Activated CD4-positive, CD25-positive, alpha-beta regulatory T cell treated with anti-CD3 and anti-CD28 coated beads, Interleukin-2, amount 50 U/mL, for 16 hours (primary cell): Measurements from ENCODE around the gene PARP15.

Experiments used
- DNase-seq: peaks from one replicate; pipeline ENCODE4 v3.0.0-alpha.2; 2020; ENCODE audit warnings: low read depth, low spot score

The PARP15 gene

DNA sequence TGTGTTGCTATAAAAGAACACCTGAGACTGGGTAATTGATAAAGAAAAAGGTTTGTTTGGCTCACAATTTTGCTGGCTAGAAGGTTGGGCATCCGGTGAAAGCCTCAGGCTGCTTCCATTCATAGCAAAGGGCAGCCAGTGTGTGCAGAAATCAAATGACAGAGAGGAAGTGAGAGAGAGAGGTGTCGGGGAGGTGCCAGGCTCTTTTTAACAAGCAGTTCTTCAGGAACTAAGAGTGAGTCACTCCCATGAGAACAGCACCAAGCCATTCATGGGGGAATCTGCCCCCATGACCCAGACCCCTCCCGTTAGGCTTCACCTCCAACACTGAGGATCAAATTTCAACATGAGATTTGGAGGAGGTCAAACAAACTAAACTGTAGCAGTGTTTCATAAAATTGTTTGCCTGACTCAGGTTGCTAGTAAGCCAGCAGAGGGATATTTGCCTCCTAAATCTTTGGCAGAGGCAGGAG lies 4.5 kb upstream of the PARP15 start:
- no peak for DNase-seq

- no peak for DNase-seq
Measured at GRCh38 chr3:122576174-122576940, 1.1 kb upstream of the PARP15 start.

DNA sequence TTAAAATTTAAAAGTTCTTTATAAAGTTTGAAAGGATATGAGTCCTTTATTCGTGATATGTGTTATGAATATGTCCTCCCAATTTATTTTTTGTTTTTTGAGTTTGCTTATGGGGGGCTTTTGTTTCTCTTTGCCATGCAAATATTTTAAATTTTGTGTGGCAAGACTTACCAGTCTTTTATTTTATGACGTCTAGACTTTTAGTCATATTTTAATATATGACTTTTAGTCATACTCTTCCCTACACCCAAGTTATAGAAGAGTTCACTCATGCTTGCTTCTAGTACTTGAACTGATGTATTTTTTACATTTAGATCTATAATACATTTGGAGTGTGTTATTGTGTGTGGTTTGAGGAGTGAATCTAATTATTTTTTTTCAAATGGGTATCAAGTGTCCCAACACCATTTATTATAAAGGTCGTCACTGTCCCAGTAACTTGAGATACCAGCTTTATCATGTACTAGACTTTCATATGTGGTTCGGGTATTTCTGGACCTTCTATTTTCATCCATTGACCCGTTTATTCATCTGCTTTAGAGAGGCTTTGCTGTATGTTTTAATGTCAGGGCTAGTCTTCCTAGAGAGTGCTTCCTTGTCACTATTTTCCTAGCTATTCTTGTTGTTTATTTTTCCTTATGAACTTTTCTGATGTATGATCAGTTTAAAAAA lies 755 bp downstream of the PARP15 start:
- no peak for DNase-seq

- no peak for DNase-seq
Measured at GRCh38 chr3:122580470-122580869, 3.0 kb downstream of the PARP15 start.

- no peak for DNase-seq
Measured at GRCh38 chr3:122581622-122582021, 4.2 kb downstream of the PARP15 start.

GRCh38 chr3:122582390-122582789 lies 4.9 kb downstream of the PARP15 start:
- DNase-seq = no peak

- DNase-seq = no peak
Measured at GRCh38 chr3:122586098-122586497, 8.6 kb downstream of the PARP15 start.

GRCh38 chr3:122586773-122587485 lies 9.5 kb downstream of the PARP15 start:
- DNase-seq = no peak

- no peak for DNase-seq
Measured at GRCh38 chr3:122587572-122587971, 10.1 kb downstream of the PARP15 start.

GRCh38 chr3:122589297-122589696 lies 11.8 kb downstream of the PARP15 start:
- no peak for DNase-seq

DNA sequence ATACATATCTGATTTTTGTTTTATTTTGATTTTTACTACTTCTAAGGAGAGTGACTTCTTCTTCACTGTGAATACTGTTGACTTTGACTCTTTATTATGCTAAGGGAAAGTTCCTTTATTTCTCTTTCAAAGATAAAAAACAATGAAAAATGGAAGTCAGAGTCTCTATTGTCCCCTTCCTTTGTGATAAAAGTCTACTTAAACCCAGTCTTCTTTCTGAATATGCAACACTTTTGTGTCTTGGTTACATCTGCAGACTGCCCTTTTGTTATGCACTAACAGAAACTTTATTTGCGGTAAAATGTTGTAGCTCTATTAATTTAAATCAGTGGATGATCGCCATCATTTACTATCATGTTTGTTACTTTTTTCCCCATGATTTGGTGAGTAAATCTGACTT lies 13.2 kb downstream of the PARP15 start:
- DNase-seq = no peak

- DNase-seq = no peak
Measured at GRCh38 chr3:122594025-122594424, 16.6 kb downstream of the PARP15 start.

GRCh38 chr3:122598151-122598550 lies 20.7 kb downstream of the PARP15 start:
- no peak for DNase-seq

DNA sequence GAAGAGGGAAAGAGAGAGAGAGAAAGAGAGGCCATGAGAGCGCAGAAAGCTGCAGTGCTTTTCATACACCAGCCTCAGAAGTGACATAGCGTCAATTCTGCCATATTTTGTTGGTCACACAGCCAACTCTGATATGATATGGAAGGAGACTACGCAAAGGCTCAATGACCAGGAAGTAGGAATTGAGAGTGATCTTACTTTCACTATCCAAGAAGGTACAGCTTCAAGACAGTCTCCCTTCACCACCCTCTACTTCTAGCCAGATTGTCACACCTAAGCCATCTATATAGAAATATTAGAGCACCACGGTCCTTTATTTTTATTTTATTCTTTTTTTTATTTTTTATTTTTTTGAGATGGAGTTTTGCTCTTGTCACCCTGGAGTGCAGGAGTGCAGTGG lies 21.1 kb downstream of the PARP15 start:
- DNase-seq = no peak

GRCh38 chr3:122602011-122602710 lies 24.7 kb downstream of the PARP15 start:
- DNase-seq = no peak

GRCh38 chr3:122603056-122603455 lies 25.6 kb downstream of the PARP15 start:
- DNase-seq = no peak

DNA sequence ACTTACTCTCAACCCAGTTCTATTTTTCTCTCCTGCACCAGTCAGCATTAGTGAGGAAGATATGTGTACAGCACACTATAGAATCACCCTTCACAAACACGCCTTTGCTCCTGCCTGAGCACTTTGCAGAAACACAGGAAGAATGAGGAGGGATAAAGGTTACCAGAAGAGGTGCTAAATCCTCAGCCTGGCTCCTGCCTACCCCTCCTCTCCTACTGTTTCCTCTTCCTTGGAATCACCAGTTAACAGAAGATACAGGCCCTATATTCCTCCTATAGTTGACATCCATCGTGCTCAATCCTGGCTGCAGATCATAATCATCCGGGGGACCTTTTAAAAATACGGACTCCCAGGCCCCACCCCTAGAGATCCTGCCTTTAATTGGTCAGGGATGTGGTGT lies 28.9 kb downstream of the PARP15 start:
- no peak for DNase-seq

DNA sequence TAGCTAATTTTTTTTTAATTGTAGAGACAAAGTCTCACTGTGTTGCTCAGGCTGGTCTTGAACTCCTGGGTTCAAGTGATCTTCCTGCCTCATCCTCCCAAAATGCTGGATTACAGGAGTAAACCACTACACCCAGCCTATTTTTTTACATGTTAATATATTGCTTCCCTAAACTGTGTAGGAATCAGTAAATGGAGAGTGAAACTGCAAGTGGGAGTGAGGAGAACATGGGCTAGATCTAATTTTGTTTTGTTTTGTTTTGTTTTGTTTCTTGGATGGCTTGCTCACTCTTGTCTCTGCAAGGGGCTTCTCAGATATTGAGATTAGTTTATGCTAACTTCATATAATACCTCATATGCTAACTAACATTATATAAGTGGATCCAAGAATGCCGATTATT lies 31.5 kb downstream of the PARP15 start:
- no peak for DNase-seq

DNA sequence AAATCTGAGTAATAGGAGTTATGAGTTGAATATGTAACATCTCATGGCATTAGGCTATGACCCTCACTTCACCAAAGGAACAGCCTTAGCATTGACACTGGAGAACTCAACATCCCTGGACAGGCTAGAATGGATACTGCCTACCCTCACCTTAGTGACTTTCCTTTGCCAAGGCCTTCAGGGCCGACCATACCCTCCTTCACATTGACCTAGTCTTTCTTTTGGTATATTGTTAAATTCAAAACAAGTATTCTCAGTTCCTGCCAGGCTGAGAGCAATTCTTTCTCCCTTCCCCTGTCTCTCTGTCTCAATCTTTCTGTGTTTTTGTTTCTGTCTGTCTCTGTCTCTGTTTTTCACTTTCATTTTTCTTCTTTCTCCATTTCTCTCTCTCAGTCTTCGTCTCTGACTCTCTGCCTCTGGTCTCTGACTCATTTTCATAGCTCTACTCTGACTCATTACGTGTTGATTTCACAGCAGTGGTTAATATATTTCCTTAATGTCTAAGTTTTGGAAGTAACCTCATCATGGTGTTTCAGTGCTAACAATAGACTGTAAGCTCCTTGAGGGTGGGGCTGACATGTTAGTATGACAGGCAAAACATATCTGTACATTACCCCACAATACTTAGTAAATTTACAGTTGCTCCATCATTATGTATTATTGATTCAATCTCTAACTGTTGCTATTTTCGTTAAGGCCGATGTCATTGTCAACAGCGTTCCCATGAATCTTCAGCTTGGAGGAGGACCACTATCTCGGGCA lies 32.5 kb downstream of the PARP15 start:
- no peak for DNase-seq

- no peak for DNase-seq
Measured at GRCh38 chr3:122612696-122613095, 35.2 kb downstream of the PARP15 start.

DNA sequence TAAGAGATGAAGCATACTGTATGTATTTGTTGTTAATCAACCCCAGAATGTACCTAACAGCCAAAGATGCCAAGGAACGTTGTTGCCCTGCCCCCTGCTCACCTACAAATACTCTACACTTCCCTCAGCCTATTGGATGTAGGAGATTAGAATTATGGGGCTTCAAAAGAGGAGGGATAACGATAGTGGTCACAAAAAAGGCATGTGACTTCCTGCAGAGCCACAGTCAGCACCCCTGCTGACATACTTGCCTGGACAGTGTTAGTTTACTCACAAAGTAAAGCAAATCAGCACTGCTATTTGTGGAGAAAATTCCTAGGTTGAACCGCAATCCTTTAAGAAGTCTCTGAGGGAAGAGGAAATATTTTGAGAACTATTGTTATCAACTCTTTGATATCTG lies 37.9 kb downstream of the PARP15 start:
- DNase-seq = no peak
